ENCODE results near the gene RGSL1. TPM values are rescaled to one million over a fixed set of nuclear protein-coding genes. Genes with fewer than 3 reads are reported as not detected.
A peak's percentile ranks its signal among the peaks of the same experiment; 100 is the strongest.

The RGSL1 gene
- total RNA-seq, 2 donors from 2014 or later, result not detected

DNA sequence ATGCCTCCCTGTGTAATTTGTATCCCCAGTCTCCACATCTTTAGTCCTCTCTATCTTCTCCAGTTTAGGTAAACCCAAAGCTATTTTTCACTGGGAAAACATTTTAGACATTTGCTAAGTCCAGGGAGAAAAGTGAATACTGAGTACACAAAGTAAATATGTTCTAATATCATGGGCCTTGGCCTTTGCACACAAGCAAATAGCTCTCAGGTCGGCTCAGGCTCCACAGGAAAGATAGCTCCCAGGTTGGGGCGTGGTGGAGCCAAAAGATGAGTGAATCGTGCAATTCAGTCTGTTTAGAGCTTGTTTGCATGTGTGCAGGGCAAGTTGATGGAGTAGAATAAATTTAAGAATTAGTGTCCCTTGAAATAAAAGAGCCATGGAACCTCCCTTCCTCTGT, 7.9 kb downstream of the RGSL1 start:
- DNase-seq, result no peak
- H3K27me3 Mint-ChIP-seq (ENCODE audit: low read depth), result peaks cover 37% of the 10 kb centered on the region

DNA sequence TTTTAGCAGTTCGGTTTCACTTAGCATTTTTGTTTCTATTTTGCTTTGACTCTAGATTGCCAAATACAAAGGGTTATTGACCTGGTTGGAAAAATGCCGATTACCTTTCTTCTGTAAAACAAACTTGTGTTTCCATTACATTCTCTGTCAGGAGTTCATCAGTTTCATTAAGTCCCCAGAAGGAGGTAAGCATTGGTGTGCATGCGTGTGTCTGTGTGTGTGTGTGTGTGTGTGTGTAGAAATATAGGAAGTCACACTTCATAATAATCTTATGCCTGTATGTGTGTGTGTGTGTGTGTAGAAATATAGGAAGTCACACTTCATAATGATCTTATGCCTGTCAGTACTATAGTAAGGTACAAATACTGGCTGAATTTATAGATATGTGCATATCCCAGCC, 10.0 kb downstream of the RGSL1 start:
- no peaks in the 10 kb centered on the region for H3K9me3 Mint-ChIP-seq
- no peak for DNase-seq
- H3K4me1 Mint-ChIP-seq (ENCODE audit: low read depth), result no peaks in the 10 kb centered on the region
- ATAC-seq (replicated peaks in 1 of 2), result no peak
- no peak overlapping the region for H3K27ac Mint-ChIP-seq
- H3K36me3 Mint-ChIP-seq (ENCODE audit: insufficient read depth in 2 of 2), result no peaks in the 10 kb centered on the region
- H3K4me3 Mint-ChIP-seq, result no peak overlapping the region
- peaks cover 36% of the 10 kb centered on the region for H3K27me3 Mint-ChIP-seq (ENCODE audit: low read depth)

More for the DNA sequence above, 7.9 kb downstream of the RGSL1 start:
- Mint-ChIP-seq H3K36me3 (ENCODE audit: insufficient read depth in 2 of 2) (no peaks in the 10 kb centered on the region), H3K9me3 (no peaks in the 10 kb centered on the region), H3K4me3 (no peak overlapping the region), H3K27ac (no peak overlapping the region), H3K4me1 (ENCODE audit: low read depth) (no peaks in the 10 kb centered on the region)
- no peak for ATAC-seq (replicated peaks in 1 of 2)

DNA sequence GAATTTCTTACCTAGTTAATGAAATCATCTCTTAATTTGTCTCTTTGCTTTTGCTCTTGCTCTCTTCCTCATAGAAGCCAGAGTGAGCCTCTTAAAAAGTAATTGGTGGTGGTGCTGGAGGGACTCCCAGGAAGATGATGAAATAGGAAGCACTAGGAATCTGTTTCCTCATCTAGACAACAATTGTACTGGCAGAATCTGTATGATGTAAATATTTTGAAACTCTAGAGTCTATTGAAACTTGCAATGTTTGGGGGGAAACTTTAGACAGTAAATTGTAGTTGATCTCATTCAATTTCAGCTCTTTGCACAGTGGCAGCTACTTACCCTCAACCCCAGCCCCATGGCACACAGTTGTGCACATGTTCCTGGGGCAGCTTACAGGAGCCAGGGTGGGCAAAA, 10.6 kb downstream of the RGSL1 start:
- Mint-ChIP-seq H3K27me3 (ENCODE audit: low read depth) (peaks cover 34% of the 10 kb centered on the region), H3K4me1 (ENCODE audit: low read depth) (no peaks in the 10 kb centered on the region), H3K36me3 (ENCODE audit: insufficient read depth in 2 of 2) (no peaks in the 10 kb centered on the region), H3K27ac (no peak overlapping the region), H3K4me3 (no peak overlapping the region), H3K9me3 (no peaks in the 10 kb centered on the region)
- DNase-seq (no peak), ATAC-seq (replicated peaks in 1 of 2) (no peak)

DNA sequence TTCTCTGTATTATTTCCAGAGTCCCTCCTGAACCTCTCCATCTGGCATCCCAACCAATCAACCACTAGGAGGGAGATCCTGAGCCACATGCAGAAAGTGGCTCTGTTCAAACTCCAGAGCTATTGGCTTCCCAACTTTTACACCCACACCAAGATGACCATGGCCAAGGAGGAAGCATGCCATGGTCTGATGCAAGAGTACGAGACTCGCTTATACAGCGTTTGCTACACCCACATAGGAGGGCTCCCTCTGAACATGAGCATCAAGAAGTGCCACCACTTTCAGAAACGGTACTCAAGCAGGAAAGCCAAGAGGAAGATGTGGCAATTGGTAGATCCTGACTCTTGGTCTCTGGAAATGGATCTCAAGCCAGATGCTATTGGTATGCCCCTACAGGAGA, 23.6 kb downstream of the RGSL1 start:
- Mint-ChIP-seq H3K27me3 (ENCODE audit: low read depth) (peaks cover 30% of the 10 kb centered on the region), H3K4me1 (ENCODE audit: low read depth) (no peaks in the 10 kb centered on the region), H3K36me3 (ENCODE audit: insufficient read depth in 2 of 2) (peaks cover 2 to 5% of the 10 kb centered on the region in 2 donors), H3K9me3 (peaks cover 4 to 6% of the 10 kb centered on the region in 2 donors), H3K27ac (no peak overlapping the region), H3K4me3 (no peak overlapping the region)
- DNase-seq, result no peak
- ATAC-seq (replicated peaks in 1 of 2), result no peak

- Mint-ChIP-seq H3K36me3 (ENCODE audit: insufficient read depth in 2 of 2) (peaks cover 4 to 5% of the 10 kb centered on the region in 2 donors), H3K27me3 (ENCODE audit: low read depth) (peaks cover 20% of the 10 kb centered on the region), H3K27ac (no peak overlapping the region), H3K4me3 (no peak overlapping the region), H3K9me3 (peaks cover 4 to 7% of the 10 kb centered on the region in 2 donors), H3K4me1 (ENCODE audit: low read depth) (no peaks in the 10 kb centered on the region)
- no peak for ATAC-seq (replicated peaks in 1 of 2)
- no peak for DNase-seq
These were observed 26.7 kb downstream of the RGSL1 start for GRCh38 chr1:182476625-182477024.

- DNase-seq (no peak), ATAC-seq (replicated peaks in 1 of 2) (no peak)
- Mint-ChIP-seq H3K36me3 (ENCODE audit: insufficient read depth in 2 of 2) (peaks cover 4 to 5% of the 10 kb centered on the region in 2 donors), H3K9me3 (peaks cover 4 to 7% of the 10 kb centered on the region in 2 donors), H3K4me1 (ENCODE audit: low read depth) (no peaks in the 10 kb centered on the region), H3K4me3 (no peak overlapping the region), H3K27ac (no peak overlapping the region), H3K27me3 (ENCODE audit: low read depth) (peaks cover 20% of the 10 kb centered on the region)
These were observed 28.3 kb downstream of the RGSL1 start for GRCh38 chr1:182478238-182478637.

GRCh38 chr1:182484067-182484466, 34.1 kb downstream of the RGSL1 start:
- no peak overlapping the region for H3K27ac Mint-ChIP-seq
- no peak for ATAC-seq (replicated peaks in 1 of 2)
- H3K9me3 Mint-ChIP-seq, result peaks cover 0 to 2% of the 10 kb centered on the region in 2 donors
- peaks cover 2% of the 10 kb centered on the region for H3K27me3 Mint-ChIP-seq (ENCODE audit: low read depth)
- peaks cover 0 to 2% of the 10 kb centered on the region in 2 donors for H3K36me3 Mint-ChIP-seq (ENCODE audit: insufficient read depth in 2 of 2)
- no peak for DNase-seq
- H3K4me3 Mint-ChIP-seq, result no peak overlapping the region
- H3K4me1 Mint-ChIP-seq (ENCODE audit: low read depth), result no peaks in the 10 kb centered on the region

DNA sequence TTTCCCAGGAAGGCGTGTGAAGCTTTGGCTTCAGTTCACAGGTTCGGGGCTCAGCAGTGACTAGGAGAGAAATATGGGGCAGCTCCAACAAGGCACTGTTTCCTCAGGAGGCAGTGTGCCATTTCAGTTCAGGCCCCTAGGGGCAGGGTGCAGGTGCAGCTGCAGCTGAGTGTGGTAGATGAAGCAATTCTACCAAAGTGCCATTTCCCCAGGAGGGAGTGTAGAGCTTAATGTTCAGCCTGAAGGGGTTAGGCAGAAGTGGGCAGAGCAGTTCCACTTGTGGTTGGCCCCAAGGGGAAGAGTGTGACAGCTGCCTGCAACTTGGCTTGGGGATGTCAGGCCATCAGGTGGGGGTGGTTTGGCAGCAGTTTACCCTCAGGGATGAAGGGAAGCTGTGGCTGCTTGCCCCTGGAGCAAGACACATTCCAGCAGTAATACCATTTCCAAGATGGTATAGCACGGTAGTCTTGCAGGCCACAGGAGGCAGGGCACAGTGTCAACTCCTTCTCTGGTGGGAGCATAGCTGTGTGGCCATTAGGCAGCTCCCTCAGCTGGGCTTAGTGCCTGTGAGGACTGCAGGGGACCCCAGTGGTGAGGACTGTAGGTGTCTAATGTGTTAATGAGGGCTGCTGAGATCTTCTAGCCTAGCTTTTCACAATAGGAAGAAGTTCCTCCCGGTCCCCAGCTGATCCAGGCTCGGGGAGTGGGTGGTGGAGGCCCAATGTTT, 34.7 kb downstream of the RGSL1 start:
- ATAC-seq (replicated peaks in 1 of 2), result peak; percentile 41 to 64
- no peak overlapping the region for H3K27ac Mint-ChIP-seq
- H3K4me3 Mint-ChIP-seq, result no peak overlapping the region
- H3K36me3 Mint-ChIP-seq (ENCODE audit: insufficient read depth in 2 of 2), result no peaks in the 10 kb centered on the region
- H3K9me3 Mint-ChIP-seq, result no peaks in the 10 kb centered on the region
- H3K27me3 Mint-ChIP-seq (ENCODE audit: low read depth), result peaks cover 4% of the 10 kb centered on the region
- DNase-seq, result peak; percentile 1 to 2
- no peaks in the 10 kb centered on the region for H3K4me1 Mint-ChIP-seq (ENCODE audit: low read depth)

GRCh38 chr1:182485861-182486260, 35.9 kb downstream of the RGSL1 start:
- no peaks in the 10 kb centered on the region for H3K36me3 Mint-ChIP-seq (ENCODE audit: insufficient read depth in 2 of 2)
- H3K9me3 Mint-ChIP-seq, result no peaks in the 10 kb centered on the region
- ATAC-seq (replicated peaks in 1 of 2), result no peak
- no peak overlapping the region for H3K4me3 Mint-ChIP-seq
- no peak for DNase-seq
- no peak overlapping the region for H3K27ac Mint-ChIP-seq
- peaks cover 5% of the 10 kb centered on the region for H3K27me3 Mint-ChIP-seq (ENCODE audit: low read depth)
- H3K4me1 Mint-ChIP-seq (ENCODE audit: low read depth), result no peaks in the 10 kb centered on the region

GRCh38 chr1:182488803-182489202, 38.9 kb downstream of the RGSL1 start:
- DNase-seq, result no peak
- Mint-ChIP-seq H3K9me3 (no peaks in the 10 kb centered on the region), H3K4me3 (no peak overlapping the region), H3K36me3 (ENCODE audit: insufficient read depth in 2 of 2) (no peaks in the 10 kb centered on the region), H3K27me3 (ENCODE audit: low read depth) (peaks cover 5% of the 10 kb centered on the region), H3K27ac (no peak overlapping the region), H3K4me1 (ENCODE audit: low read depth) (no peaks in the 10 kb centered on the region)
- ATAC-seq (replicated peaks in 1 of 2), result no peak

- Mint-ChIP-seq H3K4me3 (no peak overlapping the region), H3K36me3 (ENCODE audit: insufficient read depth in 2 of 2) (no peaks in the 10 kb centered on the region), H3K4me1 (ENCODE audit: low read depth) (no peaks in the 10 kb centered on the region), H3K27me3 (ENCODE audit: low read depth) (peaks cover 5% of the 10 kb centered on the region), H3K9me3 (no peaks in the 10 kb centered on the region), H3K27ac (no peak overlapping the region)
- DNase-seq (no peak), ATAC-seq (replicated peaks in 1 of 2) (no peak)
These were observed 43.1 kb downstream of the RGSL1 start for GRCh38 chr1:182493063-182493462.

DNA sequence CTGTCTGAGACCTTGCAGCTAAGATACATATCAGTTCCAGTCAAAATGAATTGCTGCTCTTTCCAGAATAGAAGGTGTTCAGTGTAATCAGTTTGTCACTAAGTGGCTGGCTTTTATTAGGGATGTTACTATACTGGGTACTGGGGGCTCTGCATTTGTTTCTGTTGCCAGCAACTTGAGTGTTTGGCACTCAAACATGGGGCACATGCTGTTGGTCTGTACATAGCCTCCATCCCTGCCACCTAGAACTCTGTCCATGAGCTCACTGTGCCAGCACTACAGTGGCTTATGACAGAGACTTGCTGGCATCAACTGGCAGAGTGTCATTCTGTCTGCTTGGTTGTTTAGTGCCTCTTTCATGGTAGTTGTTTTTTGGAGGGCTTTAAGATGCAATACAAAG, 45.1 kb downstream of the RGSL1 start:
- H3K4me3 Mint-ChIP-seq, result no peak overlapping the region
- no peak for ATAC-seq (replicated peaks in 1 of 2)

DNA sequence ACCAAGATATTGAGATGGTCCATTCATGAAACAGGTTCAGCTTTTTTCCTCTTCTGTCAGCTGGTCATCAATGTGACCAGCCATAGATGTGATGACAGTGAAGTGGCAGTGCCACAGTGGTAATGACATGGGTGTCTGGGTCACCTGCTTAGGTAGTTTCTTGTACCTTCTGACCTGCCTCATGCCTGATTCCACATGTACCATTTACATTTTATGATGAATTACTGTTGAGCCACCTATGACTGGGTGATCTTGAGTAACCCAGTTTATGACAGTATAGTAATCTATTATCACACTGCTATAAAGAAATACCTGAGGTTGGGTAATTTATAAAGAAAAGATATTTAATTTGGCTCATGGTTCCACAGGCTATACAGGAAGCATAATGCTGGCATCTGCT, 45.7 kb downstream of the RGSL1 start:
- no peaks in the 10 kb centered on the region for H3K4me1 Mint-ChIP-seq (ENCODE audit: low read depth)
- no peak overlapping the region for H3K27ac Mint-ChIP-seq
- DNase-seq (no peak), ATAC-seq (replicated peaks in 1 of 2) (no peak)
- no peaks in the 10 kb centered on the region for H3K9me3 Mint-ChIP-seq
- no peak overlapping the region for H3K4me3 Mint-ChIP-seq
- no peaks in the 10 kb centered on the region for H3K36me3 Mint-ChIP-seq (ENCODE audit: insufficient read depth in 2 of 2)
- no peaks in the 10 kb centered on the region for H3K27me3 Mint-ChIP-seq (ENCODE audit: low read depth)

More for the DNA sequence above, 45.1 kb downstream of the RGSL1 start:
- Mint-ChIP-seq H3K36me3 (ENCODE audit: insufficient read depth in 2 of 2) (no peaks in the 10 kb centered on the region), H3K9me3 (no peaks in the 10 kb centered on the region), H3K27ac (no peak overlapping the region), H3K27me3 (ENCODE audit: low read depth) (no peaks in the 10 kb centered on the region), H3K4me1 (ENCODE audit: low read depth) (no peaks in the 10 kb centered on the region)
- DNase-seq, result no peak

GRCh38 chr1:182507685-182508084, 57.7 kb downstream of the RGSL1 start:
- Mint-ChIP-seq H3K27ac (no peak overlapping the region), H3K4me3 (no peak overlapping the region), H3K36me3 (ENCODE audit: insufficient read depth in 2 of 2) (peaks cover 0 to 3% of the 10 kb centered on the region in 2 donors), H3K9me3 (peaks cover 1 to 7% of the 10 kb centered on the region in 2 donors), H3K4me1 (ENCODE audit: low read depth) (no peaks in the 10 kb centered on the region), H3K27me3 (ENCODE audit: low read depth) (peaks cover 14% of the 10 kb centered on the region)
- DNase-seq (no peak), ATAC-seq (replicated peaks in 1 of 2) (no peak)
